ENCODE measurements around the gene FSTL3.
"Not testable (repeated sequence)": the region's sequence is repeated elsewhere in the genome, so short reads cannot be mapped to it uniquely, and the experiment has no call there.

FSTL3 gene

DNA sequence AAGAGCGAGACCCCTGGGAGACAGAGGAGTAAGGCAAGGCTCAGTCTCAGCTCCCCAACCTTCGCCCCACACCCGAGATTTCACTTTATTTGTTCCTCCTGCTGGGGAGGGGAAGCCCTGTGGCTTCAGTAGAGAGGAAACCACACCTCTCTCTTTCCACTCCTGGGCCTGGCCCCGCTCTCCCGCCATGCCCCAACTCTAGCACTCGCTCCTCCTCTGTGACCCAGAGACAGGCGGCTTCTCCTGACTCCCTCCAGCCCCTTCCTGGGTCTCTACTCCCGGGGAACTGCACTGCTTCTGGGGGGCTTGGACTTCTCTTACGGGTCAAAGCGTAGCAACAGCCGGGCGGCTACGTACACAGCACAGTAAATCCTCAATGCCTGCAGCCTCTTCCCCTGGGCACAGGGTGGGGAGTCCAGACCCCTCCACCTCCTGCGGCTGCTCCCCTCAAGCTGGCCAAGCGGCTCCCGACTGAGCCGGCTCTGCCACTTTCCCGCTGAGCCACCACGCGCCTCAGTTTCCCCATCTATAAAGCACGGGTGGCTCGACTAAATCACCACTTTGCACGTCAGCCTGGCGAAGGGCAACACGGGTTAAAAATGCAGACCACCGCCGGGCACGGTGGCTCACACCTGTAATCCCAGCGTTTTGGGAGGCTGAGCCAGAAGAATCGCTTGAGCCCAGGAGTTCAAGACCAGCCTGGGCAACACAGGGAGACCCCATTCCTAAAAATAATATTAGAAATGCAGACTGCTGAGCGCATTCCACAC lies 14.6 kb upstream of the FSTL3 start:
- DNase-seq (ENCODE audit: low spot score): peak; percentile 58

GRCh38 chr19:662207-662961 lies 13.8 kb upstream of the FSTL3 start:
- DNase-seq (ENCODE audit: low spot score): peak; percentile 58

DNA sequence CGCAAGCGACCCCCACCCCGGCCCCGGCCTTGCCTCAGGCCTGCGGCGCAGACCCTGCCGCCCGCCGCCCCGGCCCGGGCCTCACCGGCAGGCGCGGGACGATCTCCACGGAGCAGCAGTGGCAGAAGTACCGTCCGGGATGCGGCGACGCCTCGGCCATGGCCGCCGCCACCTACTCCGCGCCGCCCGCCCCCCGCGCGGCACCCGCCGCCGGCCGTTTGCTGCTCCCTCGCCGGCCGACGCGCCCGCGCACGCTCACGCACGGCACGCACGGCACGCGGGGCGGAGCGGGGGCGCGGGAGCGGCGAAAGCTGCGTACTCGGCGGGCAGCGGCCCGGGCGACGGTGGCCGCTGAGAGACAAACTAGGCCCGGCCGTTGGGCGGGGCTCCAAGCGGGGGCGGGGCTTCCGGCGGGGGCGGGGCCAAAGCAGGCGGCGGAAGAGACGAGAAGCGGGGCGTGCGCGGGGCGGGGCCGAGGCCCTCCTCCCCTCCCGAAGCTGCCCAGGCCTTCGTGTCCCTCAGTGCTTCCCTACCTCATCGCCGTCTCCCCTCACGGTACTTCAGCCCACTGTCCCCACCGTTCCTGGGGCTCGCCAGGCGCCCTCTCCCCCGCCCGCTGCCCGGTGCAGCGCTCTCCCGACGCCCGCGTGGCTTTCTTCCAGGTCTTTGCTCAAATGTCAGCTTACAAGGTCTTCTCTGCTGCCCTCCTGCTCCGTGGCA lies 13.1 kb upstream of the FSTL3 start, which contains the start of gene RNF126:
Gene RNF126 (minus strand): TSS at position 253 of the 720 bp plus-strand sequence. CDS start 93 bp downstream, at position 160.
- DNase-seq (ENCODE audit: low spot score): peak; percentile 99

DNA sequence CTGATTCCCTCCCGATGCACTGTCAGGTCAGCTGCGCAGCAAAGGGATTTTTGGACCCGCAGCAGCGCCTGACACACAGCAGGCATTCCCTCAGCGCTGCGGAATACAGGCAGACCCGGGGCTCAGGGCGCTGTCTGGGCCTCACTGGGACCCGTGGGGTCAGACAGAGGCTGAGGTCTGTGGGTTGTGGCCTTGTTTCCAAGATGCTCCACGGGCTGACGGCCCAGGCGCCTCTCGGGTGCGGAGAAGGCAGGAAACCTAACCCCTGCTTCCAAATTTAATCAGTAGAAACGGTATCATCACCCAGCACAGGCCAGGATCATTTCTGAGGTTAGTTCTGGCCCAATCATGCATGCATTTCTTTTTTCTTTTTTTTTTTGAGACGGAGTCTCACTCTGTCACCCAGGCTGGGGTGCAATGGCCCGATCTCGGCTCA lies 12.5 kb upstream of the FSTL3 start:
- DNase-seq (ENCODE audit: low spot score): no peak

GRCh38 chr19:664913-665443 lies 11.2 kb upstream of the FSTL3 start:
- peak; percentile 92 for DNase-seq (ENCODE audit: low spot score)

- DNase-seq (ENCODE audit: low spot score): not testable (repeated sequence)
Measured at GRCh38 chr19:666985-667573, 9.1 kb upstream of the FSTL3 start.

DNA sequence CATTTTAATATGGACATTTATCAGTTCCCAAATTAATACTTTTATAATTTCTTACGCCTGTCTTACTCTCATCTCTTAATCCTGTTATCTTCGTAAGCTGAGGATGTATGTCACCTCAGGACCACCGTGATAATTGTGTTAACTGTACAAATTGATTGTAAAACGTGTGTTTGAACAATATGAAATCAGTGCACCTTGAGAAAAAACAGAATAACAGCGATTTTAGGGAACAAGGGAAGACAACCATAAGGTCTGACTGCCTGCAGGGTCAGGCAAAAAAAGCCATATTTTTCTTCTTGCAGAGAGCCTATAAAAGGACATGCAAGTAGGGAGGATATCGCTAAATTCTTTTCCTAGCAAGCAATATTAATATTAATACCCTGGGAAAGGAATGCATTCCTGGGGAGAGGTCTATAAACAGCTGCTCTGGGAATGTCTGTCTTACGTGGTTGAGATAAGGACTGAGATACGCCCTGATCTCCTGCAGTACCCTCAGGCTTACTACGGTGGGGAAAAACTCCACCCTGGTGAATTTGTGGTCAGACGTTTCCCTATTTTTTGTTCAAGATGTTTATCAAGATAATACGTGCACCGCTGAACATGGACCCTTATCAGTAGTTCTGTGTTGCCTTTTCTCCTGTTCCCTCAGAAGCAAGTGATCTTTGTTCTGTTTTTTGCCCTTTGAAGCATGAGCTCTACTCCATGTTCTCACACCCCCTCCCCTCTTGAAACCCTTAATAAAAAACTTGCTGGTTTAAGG lies 7.3 kb upstream of the FSTL3 start:
- DNase-seq (ENCODE audit: low spot score): not testable (repeated sequence)

DNA sequence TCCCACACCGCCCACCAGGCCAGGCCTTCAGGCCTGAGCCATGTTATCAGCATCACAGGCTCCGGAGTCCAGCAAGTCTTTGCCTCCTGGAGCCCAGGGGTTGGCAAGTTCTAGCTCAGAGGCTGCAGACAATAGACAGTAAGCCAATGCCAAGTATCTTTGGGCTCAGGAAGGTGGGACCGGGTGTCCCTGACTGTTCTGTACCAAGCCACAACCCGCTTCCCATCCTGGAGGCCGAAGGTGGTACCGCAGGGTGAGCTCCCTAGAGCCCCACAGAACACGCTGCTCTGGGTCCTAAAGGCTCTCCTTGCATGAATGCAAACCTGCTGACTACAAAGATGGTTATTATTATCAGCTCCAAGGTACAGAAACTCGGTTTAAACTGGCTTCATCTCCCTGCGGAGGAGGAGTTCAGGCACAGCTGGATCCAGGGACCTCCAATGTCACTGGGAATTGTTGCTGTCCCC lies 5.5 kb upstream of the FSTL3 start:
- DNase-seq (ENCODE audit: low spot score): no peak

- no peak for DNase-seq (ENCODE audit: low spot score)
Measured at GRCh38 chr19:674282-675151, 1.7 kb upstream of the FSTL3 start.

- no peak for DNase-seq (ENCODE audit: low spot score)
Measured at GRCh38 chr19:676007-676338, 219 bp upstream of the FSTL3 start.

DNA sequence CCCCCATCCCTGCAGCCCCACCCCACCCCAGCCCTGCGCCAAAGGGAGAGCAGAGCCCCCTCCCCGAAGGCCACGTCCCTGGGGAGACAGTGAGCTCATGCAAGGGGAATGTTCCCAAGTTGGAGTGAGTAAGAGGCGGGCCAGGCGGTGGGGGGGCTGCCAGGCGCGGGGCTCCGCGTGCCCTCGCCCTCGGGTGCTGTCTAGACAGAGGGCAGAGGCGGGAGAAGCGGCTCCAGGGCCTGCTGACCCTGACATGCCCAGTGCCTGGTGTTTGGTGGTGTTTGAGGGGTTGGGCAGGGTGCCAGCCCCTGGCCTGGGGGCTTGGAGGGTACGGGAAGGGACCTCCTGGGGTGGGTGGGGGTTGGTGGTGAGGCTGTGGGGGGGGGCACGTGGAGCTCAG lies 1.0 kb downstream of the FSTL3 start:
- DNase-seq (ENCODE audit: low spot score): peak; percentile 91

- no peak for DNase-seq (ENCODE audit: low spot score)
Measured at GRCh38 chr19:677601-678436, 1.6 kb downstream of the FSTL3 start.

- no peak for DNase-seq (ENCODE audit: low spot score)
Measured at GRCh38 chr19:678791-679388, 2.7 kb downstream of the FSTL3 start.

DNA sequence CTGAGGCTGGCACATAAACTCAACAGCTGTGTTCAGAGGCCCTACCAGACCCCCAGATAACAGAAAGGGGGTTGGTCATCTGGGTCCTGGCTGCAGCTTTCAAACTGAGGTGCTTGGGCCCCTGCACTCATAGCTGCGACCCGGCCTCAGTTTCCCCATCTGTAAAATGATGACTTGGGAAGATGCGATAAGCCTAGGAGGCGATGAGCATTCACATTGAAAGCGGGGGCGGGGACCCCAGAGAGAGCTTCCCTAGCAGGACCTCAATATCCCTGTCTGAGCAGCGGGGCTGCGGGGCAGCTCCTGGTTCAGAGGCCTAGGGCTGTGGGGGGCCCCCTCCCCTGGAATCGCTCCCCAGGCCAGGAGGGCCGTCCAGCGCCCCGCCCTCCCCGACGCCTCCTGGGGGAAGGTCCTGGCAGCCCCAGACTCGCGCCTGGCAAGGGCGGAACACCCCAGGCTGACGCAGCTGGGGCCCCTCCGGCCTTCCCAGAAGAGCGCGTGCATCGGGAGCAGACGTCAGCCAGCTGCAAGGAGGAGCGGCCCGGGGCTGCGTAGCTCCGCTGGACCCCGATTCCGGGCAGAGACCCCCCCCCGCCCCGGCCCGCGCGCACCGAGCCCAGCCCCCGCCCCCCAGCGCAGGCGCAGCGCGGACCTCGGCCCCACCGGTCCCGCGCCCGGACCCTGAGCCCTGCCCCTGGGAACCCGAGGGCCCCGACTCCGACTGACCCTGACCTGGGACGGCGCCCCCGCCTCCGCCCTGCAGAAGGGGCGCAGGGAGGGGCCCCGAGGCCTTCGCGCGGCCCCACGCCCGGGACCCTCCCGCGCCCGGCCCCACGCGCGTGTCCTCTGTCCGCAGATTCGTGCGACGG lies 3.5 kb downstream of the FSTL3 start:
- peak; percentile 77 for DNase-seq (ENCODE audit: low spot score)

GRCh38 chr19:680287-681028 lies 4.3 kb downstream of the FSTL3 start:
- DNase-seq (ENCODE audit: low spot score): peak; percentile 99

- DNase-seq (ENCODE audit: low spot score): peak; percentile 95
Measured at GRCh38 chr19:681029-682019, 5.1 kb downstream of the FSTL3 start.
